Activated CD4-positive, alpha-beta T cell treated with anti-CD3 and anti-CD28 coated beads for 24 hours (primary cell): ENCODE measurements around the gene DERA.
"Not testable (repeated sequence)": the region's sequence is repeated elsewhere in the genome, so short reads cannot be mapped to it uniquely, and the experiment has no call there.

Experiments
- DNase-seq, 2 donors: peaks; one replicate each; pipeline ENCODE4 v3.0.0-alpha.2; 2020; ENCODE audit warnings: low read depth in 2 of 2

Gene DERA

GRCh38 chr12:15910864-15911721, at the start of gene DERA:
DERA (plus strand) TSS chr12:15911332; CDS start chr12:15911384, 52 bp downstream.
- DNase-seq, result peak; percentile 29 to 41

DNA sequence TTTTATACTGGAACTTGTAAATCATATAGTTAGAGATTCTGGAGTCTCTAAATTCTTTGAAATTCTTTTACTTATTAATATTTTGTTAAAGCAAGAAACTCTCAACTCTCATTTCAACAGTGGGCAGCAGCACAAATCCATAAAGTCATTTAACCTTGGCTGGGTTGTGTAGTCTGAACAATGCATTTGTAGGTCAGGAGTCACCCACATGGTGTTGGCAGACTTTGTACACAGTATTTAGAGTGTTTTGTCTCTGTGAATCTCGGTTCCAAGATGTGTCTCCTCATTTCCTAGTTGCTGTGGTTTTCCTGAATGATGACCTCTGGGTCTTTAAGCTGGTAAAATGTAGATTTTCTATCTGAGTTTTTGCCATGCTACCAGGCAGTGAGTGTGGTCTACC, 49.7 kb upstream of the DERA start:
- DNase-seq, result no peak

DNA sequence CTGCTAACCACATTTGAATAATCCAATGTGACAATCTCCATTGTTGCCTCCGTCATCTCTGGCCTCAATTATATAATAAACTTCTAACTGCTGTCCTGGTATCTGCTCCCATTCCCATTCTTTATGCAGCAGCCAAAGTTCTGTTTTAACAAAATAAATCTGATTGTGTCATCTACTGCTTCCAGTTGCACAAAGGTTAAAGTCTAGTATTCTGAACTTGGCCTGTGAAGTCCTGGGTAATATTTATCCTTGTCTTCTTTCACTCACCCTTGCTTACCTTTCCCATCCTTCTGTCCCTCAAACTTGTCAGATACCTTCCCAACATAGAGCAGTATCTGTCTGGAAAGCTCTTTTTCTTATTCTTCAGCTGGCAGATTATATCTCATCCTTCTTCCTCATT, 48.3 kb upstream of the DERA start:
- no peak for DNase-seq

DNA sequence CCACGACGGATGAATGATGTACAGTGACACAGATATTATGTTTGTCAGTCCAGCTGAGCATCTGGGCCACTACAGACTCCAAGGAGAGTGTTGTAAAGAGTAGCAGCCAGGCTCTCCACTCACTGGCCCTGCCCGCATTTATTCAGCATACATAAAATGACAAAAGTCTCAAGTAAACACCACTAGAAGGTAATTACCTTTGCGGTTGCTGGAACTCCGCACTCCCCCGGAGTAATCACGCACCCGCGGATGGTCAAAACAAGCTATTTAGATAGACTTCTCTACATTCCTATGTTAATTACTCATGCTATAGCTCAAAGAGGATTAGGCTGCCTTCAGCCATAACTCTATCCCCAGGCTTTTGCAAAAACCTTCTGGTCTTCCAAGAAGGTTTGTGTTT, 47.8 kb upstream of the DERA start:
- no peak for DNase-seq

DNA sequence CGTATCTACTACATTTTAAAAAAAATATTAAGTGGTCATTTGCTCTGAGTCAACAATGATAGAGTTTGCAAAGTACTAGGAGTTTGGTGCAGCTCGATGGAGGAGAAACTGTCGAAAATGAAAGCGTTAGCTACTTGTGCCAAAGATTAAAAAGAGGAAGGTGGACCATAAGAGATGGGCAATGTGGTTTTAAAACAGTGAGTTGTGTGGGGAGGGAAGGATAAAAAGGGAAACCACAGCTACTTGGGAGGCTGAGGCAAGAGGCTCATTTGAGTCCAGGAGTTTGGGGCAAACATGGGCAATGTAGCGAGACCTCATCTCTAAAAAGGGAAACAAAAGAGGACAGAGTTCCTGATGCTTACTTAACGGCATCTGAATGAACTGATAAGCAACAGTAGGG, 47.1 kb upstream of the DERA start:
- no peak for DNase-seq

GRCh38 chr12:15868186-15868585, 42.9 kb upstream of the DERA start:
- no peak for DNase-seq

GRCh38 chr12:15873556-15873955, 37.6 kb upstream of the DERA start:
- no peak for DNase-seq

DNA sequence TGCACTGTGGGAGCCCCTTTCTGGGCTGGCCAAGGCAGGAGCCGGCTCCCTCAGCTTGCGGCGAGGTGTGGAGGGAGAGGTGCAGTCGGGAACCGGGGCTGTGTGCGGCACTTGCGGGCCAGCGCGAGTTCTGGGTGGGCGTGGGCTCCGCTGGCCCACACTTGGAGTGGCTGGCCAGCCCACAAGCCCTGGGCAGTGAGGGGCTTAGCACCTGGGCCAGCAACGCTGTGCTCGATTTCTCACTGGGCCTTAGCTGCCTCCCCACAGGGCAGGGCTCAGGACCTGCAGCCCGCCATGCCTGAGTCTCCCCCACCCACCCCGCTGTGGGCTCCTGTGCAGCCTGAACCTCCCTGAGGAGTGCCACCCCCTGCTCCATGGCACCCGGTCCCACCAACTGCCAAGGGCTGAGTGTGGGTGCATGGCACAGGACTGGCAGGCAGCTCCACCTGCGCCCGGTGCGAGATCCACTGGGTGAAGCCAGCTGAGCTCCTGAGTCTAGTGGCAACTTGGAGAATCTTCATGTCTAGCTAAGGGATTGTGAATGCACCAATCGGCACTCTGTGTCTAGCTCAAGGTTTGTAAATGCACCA, 36.5 kb upstream of the DERA start:
- DNase-seq, result not testable (repeated sequence)

GRCh38 chr12:15875863-15876262, 35.3 kb upstream of the DERA start:
- no peak for DNase-seq

GRCh38 chr12:15879413-15879812, 31.7 kb upstream of the DERA start:
- DNase-seq, result no peak

DNA sequence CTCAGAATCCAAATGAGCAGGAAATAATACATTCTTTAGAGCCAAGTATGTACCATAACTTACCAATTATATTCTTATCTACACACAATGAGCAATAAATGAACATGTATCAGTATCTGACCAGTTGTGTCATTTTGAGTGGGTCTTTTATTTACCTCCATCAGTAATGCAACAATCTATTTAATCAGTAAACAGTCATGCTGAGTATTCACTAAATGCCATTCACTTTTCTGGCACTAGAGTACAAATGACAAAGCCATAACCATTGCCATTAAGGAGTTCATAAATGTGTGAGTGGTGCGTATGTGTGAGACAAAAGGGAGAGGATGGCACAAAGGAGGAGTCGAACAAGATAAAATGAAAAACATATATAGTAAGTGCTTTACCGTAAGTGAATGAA, 30.4 kb upstream of the DERA start:
- DNase-seq, result no peak

GRCh38 chr12:15882118-15882971, 28.8 kb upstream of the DERA start, which contains the start of gene STRAP:
STRAP (plus strand) TSS chr12:15882387; CDS start chr12:15882708, 321 bp downstream.
- DNase-seq, result peak; percentile 88 to 91

DNA sequence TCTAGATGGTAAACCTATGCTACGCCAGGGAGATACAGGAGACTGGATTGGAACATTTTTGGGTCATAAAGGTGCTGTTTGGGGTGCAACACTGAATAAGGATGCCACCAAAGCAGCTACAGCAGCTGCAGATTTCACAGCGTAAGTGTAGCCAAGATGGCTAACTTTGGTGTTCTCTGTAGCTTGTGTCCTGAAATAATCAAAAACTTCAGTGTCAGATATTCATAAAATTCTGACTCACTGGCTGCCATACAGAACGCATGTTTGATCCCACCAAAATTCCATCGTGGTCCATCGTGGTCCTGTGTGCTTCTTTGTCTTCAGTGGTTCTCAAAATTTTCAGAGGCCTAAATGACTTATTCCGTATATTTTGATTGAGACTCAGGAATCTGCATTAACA, 27.6 kb upstream of the DERA start:
- DNase-seq, result no peak

- no peak for DNase-seq
These were observed 24.6 kb upstream of the DERA start for GRCh38 chr12:15886372-15887042.

DNA sequence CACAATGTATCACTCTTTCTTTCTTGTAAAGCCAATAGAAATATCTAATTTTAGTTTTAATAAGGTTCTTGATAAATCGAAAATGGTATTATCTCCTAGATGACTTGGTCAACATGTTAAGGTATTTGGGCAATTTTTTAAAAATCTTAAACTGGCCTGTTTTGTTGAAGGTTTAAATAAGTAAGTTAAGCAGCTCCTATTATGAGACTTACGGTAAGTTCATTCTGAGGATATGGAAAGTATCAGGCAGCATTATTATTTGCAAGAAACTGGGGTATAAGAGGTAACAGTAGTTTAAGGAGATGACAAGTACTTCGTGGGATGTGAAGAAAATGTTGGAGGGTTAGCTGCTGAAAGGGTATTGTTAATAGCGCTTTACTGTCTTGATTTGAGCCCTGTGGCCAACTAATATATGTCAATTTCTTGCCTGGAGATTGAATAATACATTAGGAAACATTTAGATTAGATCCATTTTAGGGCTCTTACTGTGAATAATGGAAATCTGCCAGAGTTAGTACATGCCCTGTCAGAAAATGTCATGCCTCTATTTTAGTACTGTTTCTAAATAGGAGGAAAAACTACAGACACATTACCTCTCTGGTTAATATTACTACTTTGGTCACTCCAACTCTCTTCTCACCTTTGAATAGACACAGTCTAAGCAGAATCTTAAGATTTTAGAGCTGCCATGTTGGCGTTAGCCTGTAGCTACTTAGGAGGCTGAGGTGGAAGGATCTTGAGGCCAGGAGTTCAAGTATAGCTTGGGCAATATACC, 23.9 kb upstream of the DERA start:
- no peak for DNase-seq

DNA sequence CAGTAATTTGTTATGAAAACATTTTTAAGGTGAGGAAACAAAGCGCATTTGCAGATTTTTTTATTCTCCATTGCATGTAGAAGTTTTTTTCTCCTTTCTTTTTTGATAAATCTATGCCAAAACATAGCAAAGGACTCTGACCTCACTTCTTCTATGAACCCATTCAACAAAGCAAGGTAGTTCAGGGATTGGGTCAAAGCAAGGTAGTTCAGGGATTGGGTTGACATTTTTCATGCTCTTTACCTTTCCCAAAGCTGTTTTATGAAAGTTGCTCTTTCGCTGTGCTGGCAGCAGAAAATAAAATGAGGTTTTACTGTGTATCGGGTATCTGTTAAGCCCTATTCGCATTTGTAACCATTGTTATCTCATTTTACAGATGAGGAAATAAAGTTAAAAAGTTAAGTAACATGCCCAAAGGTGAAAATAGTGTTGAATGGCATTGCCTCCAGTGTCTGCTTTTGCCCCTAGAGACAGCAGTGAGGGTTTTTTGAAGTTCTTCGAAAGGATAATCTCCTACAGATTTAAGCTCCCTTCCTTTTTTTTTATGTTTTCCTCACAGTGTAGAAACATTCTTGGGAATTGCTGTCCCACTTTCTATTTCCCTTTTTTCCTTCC, 18.4 kb upstream of the DERA start:
- DNase-seq, result no peak

- no peak for DNase-seq
These were observed 17.9 kb upstream of the DERA start for GRCh38 chr12:15893260-15893659.

DNA sequence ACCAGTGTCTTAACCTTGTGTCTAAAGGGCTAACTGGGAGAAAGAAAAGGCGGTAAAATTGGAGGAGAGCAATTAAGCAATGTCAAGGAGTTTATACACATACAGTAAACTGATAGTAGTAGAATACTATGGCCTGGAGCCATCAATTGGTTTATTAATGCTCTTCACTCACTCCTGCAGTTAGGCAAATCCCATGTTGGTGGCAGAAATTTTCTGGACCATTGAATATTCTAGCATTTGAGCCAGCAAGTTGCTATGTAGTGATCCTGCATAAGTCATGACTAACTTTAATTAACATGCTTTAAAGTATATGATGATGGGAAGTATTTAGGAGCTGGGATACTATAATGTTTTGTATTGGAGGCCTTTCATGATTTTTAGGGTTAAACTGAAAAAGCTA, 14.3 kb upstream of the DERA start:
- no peak for DNase-seq

- no peak for DNase-seq
These were observed 13.7 kb upstream of the DERA start for GRCh38 chr12:15897433-15897832.

- no peak for DNase-seq
These were observed 11.8 kb upstream of the DERA start for GRCh38 chr12:15899282-15899870.
